ENCODE data around the gene RHBDF2. TPM values are rescaled to one million over a fixed set of nuclear protein-coding genes. Genes with fewer than 3 reads are reported as not detected.

The RHBDF2 gene
- total RNA-seq, 1 donor from 2014 or later = 0.79 TPM

- no peak overlapping the region for H3K9ac ChIP-seq
These were observed 59.4 kb downstream of the RHBDF2 start for GRCh38 chr17:76441686-76442340.

GRCh38 chr17:76440751-76441362 is 60.4 kb downstream of the RHBDF2 start:
- Mint-ChIP-seq H3K4me1 (peaks cover 62% of the 10 kb centered on the region), H3K36me3 (peaks cover 7% of the 10 kb centered on the region), H3K27me3 (ENCODE audit: insufficient read depth, low read depth) (peaks cover 2% of the 10 kb centered on the region), H3K27ac (no peak overlapping the region), H3K4me3 (no peak overlapping the region), H3K9me3 (no peaks in the 10 kb centered on the region)
- Histone ChIP-seq H3K27me3 (no peaks in the 10 kb centered on the region), H3F3A (ENCODE audit: low read depth) (peaks cover 10% of the 10 kb centered on the region), H3K4me2 (no peak overlapping the region), H3K9ac (no peak overlapping the region), H3K9me3 (ENCODE audit: low read depth) (no peaks in the 10 kb centered on the region), H3K4me1 (peaks cover 21% of the 10 kb centered on the region), H3K36me3 (no peaks in the 10 kb centered on the region), H3K27ac (no peak overlapping the region), H2AFZ (replicated peaks) (no peak overlapping the region), H4K20me1 (ENCODE audit: low read depth) (peaks cover 97% of the 10 kb centered on the region), H3K4me3 (no peak overlapping the region), H3K79me2 (ENCODE audit: low read depth) (peaks cover 100% of the 10 kb centered on the region)
- TF ChIP-seq EZH2 (IDR thresholded peaks at IDR 0.05) = no peak
- TF ChIP-seq, protein P1, sequence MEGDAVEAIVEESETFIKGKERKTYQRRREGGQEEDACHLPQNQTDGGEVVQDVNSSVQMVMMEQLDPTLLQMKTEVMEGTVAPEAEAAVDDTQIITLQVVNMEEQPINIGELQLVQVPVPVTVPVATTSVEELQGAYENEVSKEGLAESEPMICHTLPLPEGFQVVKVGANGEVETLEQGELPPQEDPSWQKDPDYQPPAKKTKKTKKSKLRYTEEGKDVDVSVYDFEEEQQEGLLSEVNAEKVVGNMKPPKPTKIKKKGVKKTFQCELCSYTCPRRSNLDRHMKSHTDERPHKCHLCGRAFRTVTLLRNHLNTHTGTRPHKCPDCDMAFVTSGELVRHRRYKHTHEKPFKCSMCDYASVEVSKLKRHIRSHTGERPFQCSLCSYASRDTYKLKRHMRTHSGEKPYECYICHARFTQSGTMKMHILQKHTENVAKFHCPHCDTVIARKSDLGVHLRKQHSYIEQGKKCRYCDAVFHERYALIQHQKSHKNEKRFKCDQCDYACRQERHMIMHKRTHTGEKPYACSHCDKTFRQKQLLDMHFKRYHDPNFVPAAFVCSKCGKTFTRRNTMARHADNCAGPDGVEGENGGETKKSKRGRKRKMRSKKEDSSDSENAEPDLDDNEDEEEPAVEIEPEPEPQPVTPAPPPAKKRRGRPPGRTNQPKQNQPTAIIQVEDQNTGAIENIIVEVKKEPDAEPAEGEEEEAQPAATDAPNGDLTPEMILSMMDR (IDR thresholded peaks at IDR 0.05) = no peak
- DNase-seq (ENCODE audit: low spot score) = no peak

More at GRCh38 chr17:76441686-76442340, 59.4 kb downstream of the RHBDF2 start:
- Mint-ChIP-seq H3K36me3 (peaks cover 4% of the 10 kb centered on the region), H3K4me3 (no peak overlapping the region), H3K27me3 (ENCODE audit: insufficient read depth, low read depth) (peaks cover 4% of the 10 kb centered on the region), H3K4me1 (peaks cover 67% of the 10 kb centered on the region), H3K9me3 (no peaks in the 10 kb centered on the region), H3K27ac (no peak overlapping the region)
- Histone ChIP-seq H3K79me2 (ENCODE audit: low read depth) (peaks cover 100% of the 10 kb centered on the region), H3K4me1 (peaks cover 27% of the 10 kb centered on the region), H3K4me3 (no peak overlapping the region), H3K27me3 (no peaks in the 10 kb centered on the region), H3F3A (ENCODE audit: low read depth) (peaks cover 10% of the 10 kb centered on the region), H3K4me2 (no peak overlapping the region), H4K20me1 (ENCODE audit: low read depth) (peaks cover 97% of the 10 kb centered on the region), H3K36me3 (no peaks in the 10 kb centered on the region), H2AFZ (replicated peaks) (no peak overlapping the region), H3K27ac (no peak overlapping the region), H3K9me3 (ENCODE audit: low read depth) (no peaks in the 10 kb centered on the region)
- TF ChIP-seq EZH2 (IDR thresholded peaks at IDR 0.05) = no peak
- TF ChIP-seq, protein P1 (IDR thresholded peaks at IDR 0.05) = no peak
- TF ChIP-seq EZH2phosphoT487 (IDR thresholded peaks at IDR 0.05) = no peak
- peak; percentile 48 for DNase-seq (ENCODE audit: low spot score)

DNA sequence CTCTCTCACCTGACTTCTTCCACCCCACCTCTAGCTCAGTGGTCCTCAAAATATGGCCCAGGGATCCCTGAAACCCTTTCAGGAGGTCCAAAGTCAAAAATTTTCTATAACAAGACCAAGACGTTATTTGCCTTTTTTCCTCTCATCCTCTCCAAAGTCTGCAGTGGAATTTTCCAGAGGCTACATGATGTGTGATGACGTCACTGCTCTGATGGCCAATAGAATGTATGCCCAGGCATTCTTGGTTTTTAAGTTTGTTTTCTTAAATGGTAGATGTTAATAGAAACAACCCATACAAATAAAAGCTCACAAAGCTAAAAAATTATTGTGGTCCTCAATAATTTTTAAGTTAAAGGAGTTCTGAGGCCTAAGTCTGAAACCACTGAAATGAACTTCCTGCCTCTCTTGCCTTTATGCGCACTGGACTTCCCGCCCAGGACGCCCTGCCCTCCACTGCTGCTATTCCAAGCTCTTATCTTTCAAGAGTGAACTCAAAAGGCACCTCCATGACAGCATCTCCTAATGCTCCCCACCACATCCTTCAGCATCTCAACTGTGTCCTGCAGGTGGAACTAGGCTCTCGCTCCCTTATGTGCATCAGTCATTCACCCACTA is 61.8 kb downstream of the RHBDF2 start:
- H4K20me1 ChIP-seq (ENCODE audit: low read depth) = peaks cover 95% of the 10 kb centered on the region
- H3K27ac Mint-ChIP-seq = no peak overlapping the region

More for the DNA sequence above, 61.8 kb downstream of the RHBDF2 start:
- Histone ChIP-seq H3K4me3 (no peak overlapping the region), H3F3A (ENCODE audit: low read depth) (peaks cover 10% of the 10 kb centered on the region), H3K27ac (no peak overlapping the region), H3K4me1 (peaks cover 11% of the 10 kb centered on the region), H3K4me2 (no peak overlapping the region), H3K27me3 (no peaks in the 10 kb centered on the region), H3K36me3 (no peaks in the 10 kb centered on the region), H2AFZ (replicated peaks) (no peak overlapping the region), H3K9ac (no peak overlapping the region), H3K9me3 (ENCODE audit: low read depth) (no peaks in the 10 kb centered on the region), H3K79me2 (ENCODE audit: low read depth) (peaks cover 99% of the 10 kb centered on the region)
- no peak for DNase-seq (ENCODE audit: low spot score)
- Mint-ChIP-seq H3K9me3 (no peaks in the 10 kb centered on the region), H3K27me3 (ENCODE audit: insufficient read depth, low read depth) (peaks cover 2% of the 10 kb centered on the region), H3K4me3 (no peak overlapping the region), H3K36me3 (peaks cover 11% of the 10 kb centered on the region), H3K4me1 (peaks cover 51% of the 10 kb centered on the region)
- TF ChIP-seq, protein P1 (IDR thresholded peaks at IDR 0.05) = no peak
- TF ChIP-seq EZH2phosphoT487 (IDR thresholded peaks at IDR 0.05) (no peak), EZH2 (IDR thresholded peaks at IDR 0.05) (no peak)

All from neural progenitor cell (in vitro differentiated cells).